KMS-11 (cell line): ENCODE data around the gene COL5A1.

ENCODE experiments used
- H2AFZ ChIP-seq: fragments of 200-600 bp; sonication (generic); 2 replicates; pipeline ENCODE4 v1.6.1; 2016; ENCODE audit warnings: antibody characterized with exemption, mixed run types, low read depth
- H3K27ac ChIP-seq: fragments of 200-600 bp; sonication (generic); 2 replicates; pipeline ENCODE4 v1.6.1; 2016; ENCODE audit warnings: mild to moderate bottlenecking, mixed run types
- H3K27me3 ChIP-seq: fragments of 200-600 bp; sonication (generic); 2 replicates; pipeline ENCODE4 v1.6.1; 2017; ENCODE audit warnings: mild to moderate bottlenecking, low read depth, mixed run types, moderate library complexity; ENCODE audit not compliant: insufficient read depth
- H3K36me3 ChIP-seq: fragments of 200-600 bp; sonication (generic); 2 replicates; pipeline ENCODE4 v1.6.1; 2017; ENCODE audit warnings: mild to moderate bottlenecking, mixed run types; ENCODE audit not compliant: insufficient read depth
- H3K4me1 ChIP-seq: fragments of 200-600 bp; sonication (generic); 2 replicates; pipeline ENCODE4 v1.6.1; 2016; ENCODE audit warnings: mild to moderate bottlenecking, low read depth, mixed run types; ENCODE audit not compliant: poor library complexity, severe bottlenecking
- H3K4me2 ChIP-seq: fragments of 200-600 bp; sonication (generic); 2 replicates; pipeline ENCODE4 v1.7.0; 2016; ENCODE audit warnings: mild to moderate bottlenecking, mixed run types
- H3K4me3 ChIP-seq: fragments of 200-600 bp; sonication (generic); IDR thresholded peaks from 2 replicates; pipeline ENCODE4 v1.6.1; 2017; ENCODE audit warnings: low read depth, low read length, mixed read lengths; ENCODE audit not compliant: insufficient read depth
- H3K79me2 ChIP-seq: fragments of 200-600 bp; sonication (generic); 2 replicates; pipeline ENCODE4 v1.6.1; 2016; ENCODE audit warnings: low read depth, mixed run types; ENCODE audit not compliant: insufficient read depth
- H3K9ac ChIP-seq: fragments of 200-600 bp; sonication (generic); 2 replicates; pipeline ENCODE4 v1.6.1; 2016; ENCODE audit warnings: mild to moderate bottlenecking, mixed run types
- H4K20me1 ChIP-seq: fragments of 200-600 bp; sonication (generic); 2 replicates; pipeline ENCODE4 v1.6.1; 2016; ENCODE audit warnings: mild to moderate bottlenecking, mixed run types; ENCODE audit not compliant: insufficient read depth
- TF ChIP-seq, protein P1 (sequence below): fragments of 200-600 bp; sonication (generic); conservative IDR thresholded peaks from 2 replicates; pipeline ENCODE4 v1.6.1; 2017; ENCODE audit warnings: low read depth, mild to moderate bottlenecking, antibody characterized with exemption, low read length, moderate library complexity, mixed read lengths

The COL5A1 gene

DNA sequence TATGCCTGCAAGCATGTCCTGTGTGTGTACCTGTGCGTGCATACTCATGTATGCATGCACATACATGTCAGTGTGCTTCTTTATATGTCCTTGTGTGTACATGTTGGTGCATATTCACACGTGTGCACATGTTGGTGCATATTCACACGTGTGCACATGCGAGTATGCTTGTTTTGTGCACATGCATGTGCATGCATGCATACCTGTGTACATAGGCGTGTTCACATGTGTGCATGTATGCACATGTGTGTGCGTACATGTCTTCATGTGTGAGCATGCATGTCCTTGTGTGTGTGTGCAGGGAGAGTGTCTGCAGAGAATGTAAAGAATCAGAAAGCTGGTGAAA is 166.8 kb downstream of the COL5A1 start:
- Histone ChIP-seq H3K36me3 (no peaks in the 10 kb centered on the region), H4K20me1 (no peaks in the 10 kb centered on the region), H3K4me3 (no peak overlapping the region), H3K4me1 (no peaks in the 10 kb centered on the region), H3K27me3 (peaks cover 30% of the 10 kb centered on the region), H3K79me2 (no peaks in the 10 kb centered on the region), H3K9ac (no peak overlapping the region), H3K27ac (no peak overlapping the region), H2AFZ (no peak overlapping the region), H3K4me2 (no peak overlapping the region)
- TF ChIP-seq, protein P1, sequence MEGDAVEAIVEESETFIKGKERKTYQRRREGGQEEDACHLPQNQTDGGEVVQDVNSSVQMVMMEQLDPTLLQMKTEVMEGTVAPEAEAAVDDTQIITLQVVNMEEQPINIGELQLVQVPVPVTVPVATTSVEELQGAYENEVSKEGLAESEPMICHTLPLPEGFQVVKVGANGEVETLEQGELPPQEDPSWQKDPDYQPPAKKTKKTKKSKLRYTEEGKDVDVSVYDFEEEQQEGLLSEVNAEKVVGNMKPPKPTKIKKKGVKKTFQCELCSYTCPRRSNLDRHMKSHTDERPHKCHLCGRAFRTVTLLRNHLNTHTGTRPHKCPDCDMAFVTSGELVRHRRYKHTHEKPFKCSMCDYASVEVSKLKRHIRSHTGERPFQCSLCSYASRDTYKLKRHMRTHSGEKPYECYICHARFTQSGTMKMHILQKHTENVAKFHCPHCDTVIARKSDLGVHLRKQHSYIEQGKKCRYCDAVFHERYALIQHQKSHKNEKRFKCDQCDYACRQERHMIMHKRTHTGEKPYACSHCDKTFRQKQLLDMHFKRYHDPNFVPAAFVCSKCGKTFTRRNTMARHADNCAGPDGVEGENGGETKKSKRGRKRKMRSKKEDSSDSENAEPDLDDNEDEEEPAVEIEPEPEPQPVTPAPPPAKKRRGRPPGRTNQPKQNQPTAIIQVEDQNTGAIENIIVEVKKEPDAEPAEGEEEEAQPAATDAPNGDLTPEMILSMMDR, result no peak

DNA sequence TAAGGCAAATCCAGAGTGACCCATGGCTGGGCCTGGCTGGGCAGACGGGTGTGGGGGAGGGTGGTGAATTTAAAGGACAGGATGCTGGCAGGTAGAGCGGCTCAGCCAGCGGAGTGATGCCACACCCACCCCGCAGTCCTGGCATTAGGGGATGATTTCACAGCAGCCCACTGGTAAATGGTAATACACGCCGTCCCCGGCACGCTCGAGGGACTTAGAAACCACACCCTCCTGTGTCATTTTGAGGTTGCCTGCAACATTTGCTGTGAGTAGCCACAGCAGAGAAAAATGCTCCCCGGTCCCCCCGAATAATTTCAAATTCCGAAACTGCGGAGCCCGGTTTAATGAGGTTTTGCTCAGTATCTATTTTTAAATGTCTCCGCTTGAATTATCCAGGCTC is 167.7 kb downstream of the COL5A1 start:
- no peak overlapping the region for H3K4me2 ChIP-seq
- H3K4me1 ChIP-seq, result no peaks in the 10 kb centered on the region
- no peak overlapping the region for H2AFZ ChIP-seq
- H3K27me3 ChIP-seq, result peaks cover 23% of the 10 kb centered on the region
- H3K36me3 ChIP-seq, result no peaks in the 10 kb centered on the region
- no peak overlapping the region for H3K9ac ChIP-seq
- no peak overlapping the region for H3K4me3 ChIP-seq
- no peak overlapping the region for H3K27ac ChIP-seq
- H3K79me2 ChIP-seq, result no peaks in the 10 kb centered on the region
- TF ChIP-seq, protein P1, result no peak
- no peaks in the 10 kb centered on the region for H4K20me1 ChIP-seq

DNA sequence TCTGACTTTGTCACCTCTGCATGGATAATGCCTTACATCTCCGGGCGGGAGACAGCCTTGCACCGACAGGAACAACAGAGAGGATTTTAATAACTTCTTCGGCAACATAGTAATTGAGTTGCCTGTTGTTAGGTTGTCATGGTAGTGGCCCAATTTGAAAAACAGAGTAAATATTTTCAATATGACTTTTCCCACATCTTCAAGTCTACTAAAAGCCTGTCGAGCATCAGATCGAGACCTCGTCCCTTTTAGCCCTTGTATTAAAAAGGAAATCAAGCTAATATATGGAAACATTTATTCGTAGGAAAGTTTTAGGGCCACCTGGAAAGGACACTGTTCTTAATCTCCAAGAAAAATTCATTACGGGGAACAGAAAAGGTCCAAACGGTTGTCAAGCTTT is 168.2 kb downstream of the COL5A1 start:
- Histone ChIP-seq H3K79me2 (no peaks in the 10 kb centered on the region), H3K36me3 (no peaks in the 10 kb centered on the region), H3K4me3 (no peak overlapping the region), H3K27me3 (peaks cover 21% of the 10 kb centered on the region), H4K20me1 (no peaks in the 10 kb centered on the region), H2AFZ (no peak overlapping the region), H3K4me1 (no peaks in the 10 kb centered on the region), H3K4me2 (no peak overlapping the region), H3K27ac (no peak overlapping the region), H3K9ac (no peak overlapping the region)
- TF ChIP-seq, protein P1, result no peak

DNA sequence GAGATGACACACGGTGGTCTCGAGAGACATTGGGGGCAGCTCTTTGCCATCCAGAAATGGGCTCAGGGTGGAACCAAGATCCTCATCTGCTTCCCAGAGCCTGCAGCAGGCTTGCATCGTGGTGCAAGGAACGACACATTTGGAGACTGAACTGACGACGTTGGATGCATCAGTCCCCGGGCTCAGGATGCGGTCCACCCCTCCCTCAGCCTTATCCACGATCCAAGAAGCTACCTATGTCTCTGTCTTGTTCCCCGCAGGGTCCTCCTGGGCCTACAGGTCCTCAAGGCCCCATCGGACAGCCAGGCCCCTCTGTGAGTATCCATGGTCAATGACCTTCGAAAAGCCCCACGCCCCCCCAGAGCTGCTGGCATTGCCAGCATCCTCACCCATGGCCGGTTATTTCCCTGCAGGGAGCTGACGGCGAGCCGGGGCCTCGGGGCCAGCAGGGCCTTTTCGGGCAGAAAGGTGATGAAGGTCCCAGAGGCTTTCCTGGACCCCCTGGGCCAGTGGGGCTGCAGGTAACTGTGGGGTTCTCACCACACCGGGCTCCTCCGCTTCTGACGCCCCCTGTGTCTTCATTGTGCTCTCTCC is 169.6 kb downstream of the COL5A1 start:
- no peaks in the 10 kb centered on the region for H4K20me1 ChIP-seq
- H3K36me3 ChIP-seq, result no peaks in the 10 kb centered on the region
- peaks cover 21% of the 10 kb centered on the region for H3K27me3 ChIP-seq
- H3K79me2 ChIP-seq, result no peaks in the 10 kb centered on the region
- TF ChIP-seq, protein P1, result no peak
- no peak overlapping the region for H3K4me3 ChIP-seq
- H3K9ac ChIP-seq, result no peak overlapping the region
- H3K4me1 ChIP-seq, result no peaks in the 10 kb centered on the region
- H2AFZ ChIP-seq, result no peak overlapping the region
- H3K4me2 ChIP-seq, result no peak overlapping the region
- no peak overlapping the region for H3K27ac ChIP-seq
